ENCODE measurements around the gene AGO4.

DNA sequence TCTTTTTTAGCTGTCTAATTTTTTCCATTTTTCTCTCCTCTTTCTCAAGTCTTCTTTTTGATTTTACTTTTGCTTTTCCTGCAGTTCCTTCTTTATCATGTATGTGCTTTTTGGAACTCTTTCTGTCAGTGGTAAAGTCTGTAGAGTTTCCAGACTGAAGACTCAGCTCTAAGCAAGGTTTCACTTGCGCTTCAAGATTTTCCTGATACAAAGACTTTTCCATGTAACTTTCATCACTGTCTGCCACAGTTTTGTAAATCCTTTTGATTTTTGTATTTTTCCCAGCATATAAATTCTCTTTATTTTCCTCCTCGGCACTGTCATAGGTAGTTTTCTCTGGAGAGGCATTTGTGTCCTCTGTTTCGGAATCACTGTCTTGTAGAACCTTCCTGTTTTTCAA, 43.5 kb upstream of the AGO4 start:
- TF ChIP-seq, protein P1, sequence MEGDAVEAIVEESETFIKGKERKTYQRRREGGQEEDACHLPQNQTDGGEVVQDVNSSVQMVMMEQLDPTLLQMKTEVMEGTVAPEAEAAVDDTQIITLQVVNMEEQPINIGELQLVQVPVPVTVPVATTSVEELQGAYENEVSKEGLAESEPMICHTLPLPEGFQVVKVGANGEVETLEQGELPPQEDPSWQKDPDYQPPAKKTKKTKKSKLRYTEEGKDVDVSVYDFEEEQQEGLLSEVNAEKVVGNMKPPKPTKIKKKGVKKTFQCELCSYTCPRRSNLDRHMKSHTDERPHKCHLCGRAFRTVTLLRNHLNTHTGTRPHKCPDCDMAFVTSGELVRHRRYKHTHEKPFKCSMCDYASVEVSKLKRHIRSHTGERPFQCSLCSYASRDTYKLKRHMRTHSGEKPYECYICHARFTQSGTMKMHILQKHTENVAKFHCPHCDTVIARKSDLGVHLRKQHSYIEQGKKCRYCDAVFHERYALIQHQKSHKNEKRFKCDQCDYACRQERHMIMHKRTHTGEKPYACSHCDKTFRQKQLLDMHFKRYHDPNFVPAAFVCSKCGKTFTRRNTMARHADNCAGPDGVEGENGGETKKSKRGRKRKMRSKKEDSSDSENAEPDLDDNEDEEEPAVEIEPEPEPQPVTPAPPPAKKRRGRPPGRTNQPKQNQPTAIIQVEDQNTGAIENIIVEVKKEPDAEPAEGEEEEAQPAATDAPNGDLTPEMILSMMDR (IDR thresholded peaks at IDR 0.05), result no peak
- no peak for TF ChIP-seq POLR2A (IDR thresholded peaks at IDR 0.05)
